ENCODE results near the gene CITED4. TPM values are rescaled to one million over a fixed set of nuclear protein-coding genes. Genes with fewer than 3 reads are reported as not detected.

CITED4 gene
- total and polyA plus RNA-seq, 7 donors, result 3.0 to 59.8 (median 23.5) TPM; not detected in 2

DNA sequence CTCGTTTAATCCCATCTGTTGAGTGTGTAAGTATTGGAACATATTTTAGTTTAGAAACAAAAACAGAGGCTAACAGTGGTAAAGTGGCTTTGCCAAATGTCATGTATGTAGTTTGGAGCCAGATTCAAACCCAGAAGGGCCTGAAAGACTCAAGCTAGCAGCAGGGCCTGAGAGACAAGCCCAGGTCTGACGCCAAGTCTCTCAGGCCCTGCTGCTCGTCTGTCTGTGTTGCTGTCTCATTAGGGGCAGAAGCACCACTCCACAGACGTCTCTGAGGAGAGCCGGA lies 8.3 kb downstream of the CITED4 start:
- H3K9me3 ChIP-seq, result no peaks in the 10 kb centered on the region
- H3K27me3 ChIP-seq, result no peaks in the 10 kb centered on the region
- peak overlapping the region in 3 of 4 donors; percentile 62 to 74 (median 63) for H3K27ac ChIP-seq
- DNase-seq, result no peak
- intact Hi-C loops (cut with DNase I), result loop anchor here (5.0 kb wide), 1 partner anchor 187 kb away; the partner anchor contains the start of gene RIMS3
- WGBS, 2 donors, result 72 to 74% methylated on average over 5 of the region's 5 CpGs
- H3K36me3 ChIP-seq, result no peaks in the 10 kb centered on the region
- H3K4me1 ChIP-seq, result peaks cover 0 to 29% (median 7%) of the 10 kb centered on the region in 4 donors
- H3K4me3 ChIP-seq, result no peak overlapping the region
- TF ChIP-seq EP300 (IDR thresholded peaks at IDR 0.05) (no peak), POLR2A (IDR thresholded peaks at IDR 0.05) (no peak), POLR2AphosphoS5 (IDR thresholded peaks at IDR 0.05) (no peak)

DNA sequence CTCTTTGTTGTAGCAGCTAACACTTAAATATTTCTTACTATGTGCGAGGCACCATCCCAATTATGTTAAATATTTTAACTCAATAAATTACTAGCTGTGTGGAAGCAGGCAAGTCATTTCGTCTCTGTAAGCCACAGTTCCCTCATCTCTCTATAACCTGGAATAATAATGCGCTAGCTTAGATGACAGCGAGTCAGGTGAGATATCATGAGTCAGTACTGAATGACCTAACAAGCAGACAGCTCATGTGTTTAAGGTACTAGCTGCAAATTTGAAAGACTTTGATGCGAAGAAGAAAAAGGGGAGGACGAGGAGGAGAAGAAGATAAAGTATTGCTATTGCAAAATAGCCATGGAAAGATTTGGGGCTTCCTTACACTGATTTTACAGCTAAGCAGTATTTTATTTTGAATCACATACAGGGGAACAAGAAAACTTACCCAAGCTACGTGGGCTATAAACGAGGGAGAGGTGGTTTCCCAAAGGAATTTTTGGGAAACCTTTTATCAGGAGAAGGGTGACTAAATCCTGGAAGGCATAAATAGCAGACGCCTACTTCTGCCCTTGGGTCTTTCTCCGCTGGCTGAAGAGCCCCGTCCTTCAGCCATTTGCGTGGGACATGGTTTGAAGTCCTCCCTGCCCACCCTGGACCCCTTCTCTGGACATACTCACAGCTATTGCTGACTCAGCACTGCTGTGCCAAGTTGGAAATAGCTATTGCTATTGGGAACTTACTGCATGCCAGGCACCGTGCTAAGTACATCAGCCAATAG lies 8.9 kb downstream of the CITED4 start:
- WGBS, 2 donors, result 82 to 86% methylated on average over 13 of the region's 13 CpGs
- peaks cover 0 to 24% (median 7%) of the 10 kb centered on the region in 4 donors for H3K4me1 ChIP-seq
- TF ChIP-seq EP300 (IDR thresholded peaks at IDR 0.05), result no peak
- H3K4me3 ChIP-seq, result no peak overlapping the region
- no peak for DNase-seq
- no peaks in the 10 kb centered on the region for H3K36me3 ChIP-seq
- H3K27ac ChIP-seq, result peak overlapping the region in 3 of 4 donors; percentile 62 to 74 (median 63)
- intact Hi-C loops (cut with DNase I), result loop anchor here (5.0 kb wide), 1 partner anchor 186 kb away; the partner anchor contains the start of gene RIMS3
- no peaks in the 10 kb centered on the region for H3K27me3 ChIP-seq
- H3K9me3 ChIP-seq, result no peaks in the 10 kb centered on the region

DNA sequence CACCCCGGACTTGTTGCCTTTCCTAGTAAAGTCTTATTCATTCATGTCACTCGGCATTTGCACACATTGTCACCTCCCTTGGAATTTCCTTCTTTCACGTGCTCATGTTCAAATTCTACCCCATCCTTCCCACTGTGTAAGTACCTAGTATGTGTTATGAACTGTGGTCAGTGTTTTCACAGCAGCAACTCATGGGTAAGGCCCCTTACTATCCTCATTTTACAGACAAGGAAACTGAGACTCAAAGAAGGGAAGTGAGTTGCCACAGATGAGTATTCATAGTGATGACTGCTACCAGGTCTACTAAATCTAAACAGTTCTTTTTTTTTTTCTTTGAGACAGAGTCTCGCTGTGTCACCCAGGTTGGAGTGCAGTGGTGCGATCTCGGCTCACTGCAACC lies 10.5 kb downstream of the CITED4 start:
- H3K4me1 ChIP-seq, result peaks cover 0 to 24% (median 7%) of the 10 kb centered on the region in 4 donors
- no peak overlapping the region for H3K27ac ChIP-seq
- H3K4me3 ChIP-seq, result no peak overlapping the region
- H3K27me3 ChIP-seq, result no peaks in the 10 kb centered on the region
- DNase-seq, result no peak
- no peaks in the 10 kb centered on the region for H3K36me3 ChIP-seq
- 88 to 92% methylated on average over 6 of the region's 6 CpGs for WGBS, 2 donors
- no peaks in the 10 kb centered on the region for H3K9me3 ChIP-seq
- intact Hi-C loops (cut with DNase I), result loop anchor here (5.0 kb wide), 1 partner anchor 184 kb away; the partner anchor contains the start of gene RIMS3
- no peak for TF ChIP-seq POLR2A (IDR thresholded peaks at IDR 0.05)
- TF ChIP-seq, protein P1, sequence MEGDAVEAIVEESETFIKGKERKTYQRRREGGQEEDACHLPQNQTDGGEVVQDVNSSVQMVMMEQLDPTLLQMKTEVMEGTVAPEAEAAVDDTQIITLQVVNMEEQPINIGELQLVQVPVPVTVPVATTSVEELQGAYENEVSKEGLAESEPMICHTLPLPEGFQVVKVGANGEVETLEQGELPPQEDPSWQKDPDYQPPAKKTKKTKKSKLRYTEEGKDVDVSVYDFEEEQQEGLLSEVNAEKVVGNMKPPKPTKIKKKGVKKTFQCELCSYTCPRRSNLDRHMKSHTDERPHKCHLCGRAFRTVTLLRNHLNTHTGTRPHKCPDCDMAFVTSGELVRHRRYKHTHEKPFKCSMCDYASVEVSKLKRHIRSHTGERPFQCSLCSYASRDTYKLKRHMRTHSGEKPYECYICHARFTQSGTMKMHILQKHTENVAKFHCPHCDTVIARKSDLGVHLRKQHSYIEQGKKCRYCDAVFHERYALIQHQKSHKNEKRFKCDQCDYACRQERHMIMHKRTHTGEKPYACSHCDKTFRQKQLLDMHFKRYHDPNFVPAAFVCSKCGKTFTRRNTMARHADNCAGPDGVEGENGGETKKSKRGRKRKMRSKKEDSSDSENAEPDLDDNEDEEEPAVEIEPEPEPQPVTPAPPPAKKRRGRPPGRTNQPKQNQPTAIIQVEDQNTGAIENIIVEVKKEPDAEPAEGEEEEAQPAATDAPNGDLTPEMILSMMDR (IDR thresholded peaks at IDR 0.05), result no peak
- no peak for TF ChIP-seq EP300 (IDR thresholded peaks at IDR 0.05)
- no peak for TF ChIP-seq POLR2AphosphoS5 (IDR thresholded peaks at IDR 0.05)

DNA sequence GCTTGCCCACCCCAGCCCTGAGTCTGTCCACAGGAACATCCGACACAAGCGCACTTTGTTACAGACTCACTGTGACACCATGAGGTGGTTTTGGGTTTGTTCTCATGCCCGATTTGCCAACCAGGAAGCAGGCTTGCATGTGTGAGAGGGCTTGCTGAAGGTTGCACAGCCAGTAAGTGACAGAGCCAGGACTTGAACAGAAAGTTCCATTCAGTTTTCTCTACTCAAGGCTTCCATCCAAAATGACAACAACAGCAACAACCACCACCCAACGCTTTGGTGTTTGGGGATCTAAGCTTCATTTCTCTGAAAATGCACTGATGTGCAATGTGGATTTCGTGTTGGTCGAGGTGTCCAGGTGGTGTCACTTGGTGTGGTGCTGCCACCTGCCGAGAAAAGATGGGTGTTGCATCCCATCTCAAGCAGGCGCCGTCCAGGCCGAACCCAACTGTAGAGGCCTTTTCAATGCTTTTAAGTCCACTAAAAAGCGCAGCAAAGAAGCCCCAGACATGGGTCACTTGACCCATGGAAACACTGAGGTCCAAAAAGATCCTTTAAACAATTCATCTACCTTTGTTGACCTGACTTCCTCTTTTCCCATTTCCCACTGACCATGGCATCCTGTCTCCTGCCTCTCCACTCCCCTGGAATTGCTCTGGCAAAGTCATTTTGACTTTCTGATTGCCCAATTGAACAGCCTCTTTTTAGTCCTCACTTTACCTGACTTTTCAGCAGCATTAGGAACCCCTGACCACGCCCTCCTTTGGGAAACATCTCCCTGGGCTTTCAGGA lies 12.2 kb downstream of the CITED4 start:
- intact Hi-C loops (cut with DNase I), result loop anchor here (1.0 to 10.0 kb wide), 6 partner anchors 75 to 315 kb away; partner anchors contain the start of genes RIMS3 and ZNF684
- TF ChIP-seq, protein P1 (IDR thresholded peaks at IDR 0.05), result peak; percentile 83 to 90 (median 84)
- no peak for TF ChIP-seq POLR2A (IDR thresholded peaks at IDR 0.05)
- Histone ChIP-seq H3K27me3 (no peaks in the 10 kb centered on the region), H3K9me3 (no peaks in the 10 kb centered on the region), H3K4me1 (peaks cover 0 to 31% (median 12%) of the 10 kb centered on the region in 4 donors), H3K27ac (peak overlapping the region in 1 of 4 donors; percentile 27), H3K4me3 (no peak overlapping the region), H3K36me3 (no peaks in the 10 kb centered on the region)
- WGBS, 2 donors, result 17 to 21% methylated on average over 12 of the region's 12 CpGs
- peak; percentile 85 for DNase-seq

DNA sequence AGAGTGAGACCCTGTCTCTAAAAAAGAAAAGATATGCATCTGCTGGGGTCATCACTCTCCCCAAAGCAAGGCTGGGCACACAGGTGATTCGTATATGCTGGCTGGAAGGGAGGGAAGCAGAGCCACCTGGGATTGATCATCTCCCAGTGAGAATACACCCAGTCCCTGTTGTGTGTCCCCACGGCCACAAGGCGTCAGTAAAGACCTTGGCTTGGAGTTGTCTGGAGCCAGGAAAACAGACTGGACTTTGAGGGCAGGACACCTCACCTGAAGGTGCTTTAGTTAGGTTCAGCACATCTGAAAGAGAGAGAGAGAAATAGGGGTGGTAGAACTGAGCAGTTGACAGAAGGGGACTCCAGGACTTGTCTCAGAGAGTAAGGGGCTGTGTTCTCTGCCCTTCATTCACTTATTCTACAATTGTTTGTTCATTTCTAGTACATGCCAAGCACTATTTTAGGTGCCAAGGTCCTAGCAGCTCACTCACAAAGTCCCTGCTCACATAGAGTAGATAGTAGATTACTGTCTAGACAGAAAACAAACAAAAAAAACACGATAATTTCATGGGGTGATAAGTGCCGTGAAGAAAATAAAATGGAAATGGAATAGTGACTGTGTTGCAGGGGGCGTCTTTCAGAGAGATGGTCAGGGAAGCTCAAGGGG lies 13.5 kb downstream of the CITED4 start:
- Histone ChIP-seq H3K9me3 (no peaks in the 10 kb centered on the region), H3K4me1 (peaks cover 0 to 29% (median 14%) of the 10 kb centered on the region in 4 donors), H3K4me3 (no peak overlapping the region), H3K36me3 (no peaks in the 10 kb centered on the region), H3K27me3 (no peaks in the 10 kb centered on the region), H3K27ac (no peak overlapping the region)
- intact Hi-C loops (cut with DNase I), result loop anchor here (1.0 to 10.0 kb wide), 4 partner anchors 74 to 314 kb away; partner anchors contain the start of gene ZNF684
- TF ChIP-seq, protein P1 (IDR thresholded peaks at IDR 0.05), result peak; percentile 71 to 89 (median 83)
- TF ChIP-seq EP300 (IDR thresholded peaks at IDR 0.05), result no peak
- 44 to 70% methylated on average over 6 of the region's 6 CpGs for WGBS, 2 donors
- DNase-seq, result peak; percentile 78
